Left forelimb (tissue), 1 donor: ENCODE results near the gene ESYT3.
"Not testable (repeated sequence)": the region's sequence is repeated elsewhere in the genome, so short reads cannot be mapped to it uniquely, and the experiment has no call there.

Experiments
- DNase-seq: peaks from one replicate; pipeline ENCODE4 v3.0.0-alpha.2; 2018; ENCODE audit warnings: low spot score

ESYT3 gene

GRCh38 chr3:138493804-138494606, 59.6 kb downstream of the ESYT3 start:
- DNase-seq = no peak

- no peak for DNase-seq
Measured at GRCh38 chr3:138494607-138494929, 60.2 kb downstream of the ESYT3 start.

GRCh38 chr3:138495638-138496037, 61.2 kb downstream of the ESYT3 start:
- not testable (repeated sequence) for DNase-seq

GRCh38 chr3:138496436-138496835, 62.0 kb downstream of the ESYT3 start:
- no peak for DNase-seq

DNA sequence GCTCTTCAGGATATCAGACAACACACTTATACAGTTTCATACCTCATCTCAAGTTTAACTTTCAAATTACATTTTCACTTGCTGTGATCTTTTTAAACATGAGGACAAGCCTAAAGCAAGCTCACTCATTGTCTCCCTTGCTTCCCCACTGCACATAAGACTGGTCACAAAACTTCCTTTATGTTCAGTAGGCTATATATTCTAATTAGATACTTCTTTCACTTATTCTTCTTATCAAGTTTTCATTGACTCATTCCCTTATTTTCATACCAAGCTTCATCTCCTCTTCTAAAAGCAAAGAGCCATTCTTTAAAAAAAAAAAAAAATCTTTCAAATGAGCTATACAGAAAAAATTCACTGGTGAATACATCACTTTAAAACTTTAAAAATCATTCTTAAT, 62.6 kb downstream of the ESYT3 start:
- no peak for DNase-seq

- no peak for DNase-seq
Measured at GRCh38 chr3:138497851-138498250, 63.4 kb downstream of the ESYT3 start.

DNA sequence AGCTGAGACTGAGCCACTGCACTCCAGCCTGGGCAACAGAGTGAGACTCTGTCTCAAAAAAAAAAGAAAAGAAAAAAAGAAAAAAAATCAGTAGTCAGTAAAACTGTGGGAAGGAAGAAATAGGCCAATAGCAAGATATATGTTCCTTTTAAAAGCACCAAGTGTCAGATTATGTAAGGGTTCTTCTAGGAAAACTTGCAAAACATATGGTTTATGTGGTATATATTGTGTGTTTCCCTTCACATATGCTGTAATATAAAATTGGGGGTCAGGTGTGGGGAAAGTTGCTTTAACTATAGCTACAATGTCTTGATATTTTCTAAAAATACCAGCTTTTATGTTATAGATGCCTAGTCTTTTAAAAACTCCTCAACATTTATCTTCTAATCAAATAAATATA, 64.6 kb downstream of the ESYT3 start:
- no peak for DNase-seq

GRCh38 chr3:138507524-138507923, 73.1 kb downstream of the ESYT3 start:
- no peak for DNase-seq

DNA sequence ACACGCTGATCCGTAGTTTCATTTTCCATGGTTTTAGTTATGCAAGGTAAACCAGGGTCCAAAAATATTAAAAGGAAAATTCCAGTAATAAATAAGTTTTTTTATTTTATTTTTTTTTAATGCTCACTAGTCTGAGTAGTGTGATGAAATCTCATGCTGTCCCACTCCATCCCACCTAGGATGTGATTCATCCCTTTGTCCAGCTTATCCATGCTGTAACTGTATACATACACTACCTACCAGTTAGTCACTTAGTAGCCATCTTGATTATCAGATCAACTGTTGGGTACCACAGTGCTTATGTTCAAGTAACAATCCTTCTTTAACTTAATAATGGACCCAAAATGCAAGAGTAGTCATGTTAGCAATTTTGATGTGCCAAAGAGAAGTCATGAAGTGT, 75.2 kb downstream of the ESYT3 start:
- no peak for DNase-seq

GRCh38 chr3:138511945-138512344, 77.5 kb downstream of the ESYT3 start:
- DNase-seq = no peak

DNA sequence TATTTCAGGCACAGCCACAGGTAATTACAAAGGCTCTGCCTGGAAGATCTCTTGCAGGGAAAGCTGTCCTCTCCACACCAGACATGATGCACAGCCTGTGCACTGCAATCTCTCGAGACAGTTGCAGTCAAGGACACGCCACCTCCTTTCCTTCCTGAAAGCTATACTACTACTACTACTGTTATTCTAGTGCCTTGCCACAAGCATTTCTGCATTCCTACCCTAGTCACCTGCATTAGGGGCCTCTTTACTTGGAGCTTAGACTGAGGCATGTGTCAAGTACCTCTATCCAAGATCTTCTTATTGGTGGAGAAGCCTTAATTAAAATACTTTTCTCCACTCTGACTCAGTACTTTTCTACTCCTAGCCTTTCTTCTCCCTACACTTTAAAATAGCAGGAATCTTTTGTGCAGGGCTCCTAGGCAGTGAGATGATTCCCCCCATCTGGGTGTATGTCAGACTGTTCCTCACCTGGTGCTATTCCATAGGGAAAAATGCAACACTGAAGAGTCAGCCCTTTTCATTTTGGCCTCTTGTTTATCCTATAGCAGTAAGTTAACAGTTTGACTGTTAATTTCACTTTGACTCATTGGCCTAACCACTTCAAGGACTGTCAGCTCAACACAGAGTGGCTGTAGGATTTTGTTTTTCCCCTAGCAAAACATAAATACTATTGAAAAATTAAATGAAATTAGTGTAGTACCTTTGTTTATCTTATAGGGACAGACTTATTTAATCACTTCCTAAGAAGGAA, 78.9 kb downstream of the ESYT3 start:
- no peak for DNase-seq

DNA sequence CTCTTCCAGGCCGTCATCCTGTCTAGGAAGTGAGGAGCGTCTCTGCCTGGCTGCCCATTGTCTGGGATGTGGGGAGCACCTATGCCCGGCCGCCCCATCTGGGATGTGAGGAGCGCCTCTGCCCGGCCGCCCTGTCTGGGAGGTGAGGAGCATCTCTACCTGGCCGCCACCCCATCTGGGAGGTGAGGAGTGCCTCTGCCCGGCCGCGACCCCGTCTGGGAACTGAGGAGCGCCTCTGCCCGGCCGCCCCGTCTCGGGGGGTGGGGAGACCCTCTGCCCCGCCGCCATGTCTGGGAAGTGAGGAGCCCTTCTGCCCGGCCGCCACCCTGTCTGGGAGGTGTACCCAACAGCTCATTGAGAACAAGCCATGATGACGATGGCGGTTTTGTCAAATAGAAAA, 87.0 kb downstream of the ESYT3 start:
- not testable (repeated sequence) for DNase-seq
